ENCODE results near the gene POPDC3.

DNA sequence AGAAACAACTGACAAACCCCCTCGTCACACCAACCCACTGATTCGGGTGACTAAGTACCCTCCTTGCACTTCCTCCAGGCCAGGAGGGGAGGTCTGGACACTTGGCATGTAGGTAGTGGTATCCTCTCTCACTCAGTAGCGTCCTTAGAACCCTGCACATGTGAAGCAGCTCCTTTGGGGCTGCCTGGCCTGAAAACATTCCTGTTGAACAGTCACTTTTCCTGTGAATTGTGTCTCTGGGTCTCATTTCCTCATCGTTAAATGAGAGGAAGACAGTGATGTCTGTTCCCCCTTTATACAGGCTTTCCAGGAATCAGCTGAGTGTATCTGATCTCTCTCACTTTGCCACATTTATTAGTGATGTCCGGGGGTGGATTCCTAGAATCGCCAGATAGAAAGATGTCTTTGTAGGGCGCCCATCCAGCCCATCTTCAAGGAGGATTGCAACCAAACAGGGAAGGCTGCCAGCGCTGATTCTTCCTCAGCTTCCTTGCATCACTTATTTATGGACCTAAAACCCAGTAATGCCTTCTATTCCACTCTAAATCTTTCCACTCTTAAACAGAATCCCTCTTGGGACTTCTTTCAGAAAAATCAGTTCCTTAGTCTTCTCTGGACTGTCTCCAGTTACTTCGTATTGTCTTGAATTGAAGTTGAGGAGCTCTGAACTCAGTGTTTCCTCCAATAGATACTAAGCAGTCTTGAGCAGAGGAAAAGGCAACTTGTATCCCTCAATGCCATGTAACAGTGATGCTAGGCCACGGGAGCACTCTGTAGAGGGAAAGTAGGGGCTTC is 9.4 kb upstream of the POPDC3 start:
- no peak for TF ChIP-seq FOXK2 (IDR thresholded peaks at IDR 0.05)
- no peak for TF ChIP-seq TARDBP (IDR thresholded peaks at IDR 0.05)
- TF ChIP-seq L3MBTL2 (conservative IDR thresholded peaks at IDR 0.05): no peak
- no peak for TF ChIP-seq ARNT (IDR thresholded peaks at IDR 0.05)
- TF ChIP-seq PKNOX1 (IDR thresholded peaks at IDR 0.05): no peak

All from HEK293T (cell line).